ENCODE data around the gene NEO1.

- TF ChIP-seq CTCF (IDR thresholded peaks at IDR 0.05; ENCODE audit: low read depth, low read length, missing input control) = peak; percentile 14
- TF ChIP-seq FOXA2 (IDR thresholded peaks at IDR 0.05) = no peak
- TF ChIP-seq SP1 (IDR thresholded peaks at IDR 0.05) = no peak
These were observed 231.9 kb downstream of the NEO1 start for GRCh38 chr15:73284090-73284716.
